HT-29 (cell line): ENCODE measurements around the gene TMEM30B. TPM values are rescaled to one million over a fixed set of nuclear protein-coding genes. Genes with fewer than 3 reads are reported as not detected.
"Not testable (repeated sequence)": the region's sequence is repeated elsewhere in the genome, so short reads cannot be mapped to it uniquely, and the experiment has no call there.

ENCODE experiments used
- DNase-seq: peaks from one replicate; pipeline ENCODE4 v3.0.0-alpha.2; 2015; ENCODE audit warnings: low spot score
- total RNA-seq: library from RNA; depleted of rRNA; stranded (reverse); fragments of >200 nt; shearing (Covaris generic); gene quantifications from 2 replicates; pipeline ENCODE4 v1.2.3, GENCODE V29; 2014; rRNA removed

The TMEM30B gene
- total RNA-seq = 50.2 and 55.7 TPM in 2 replicates

- peak; percentile 85 for DNase-seq
These were observed at the start of gene TMEM30B for GRCh38 chr14:61281186-61281947. Gene TMEM30B (minus strand): TSS chr14:61281338. CDS start chr14:61281147, 191 bp downstream.

GRCh38 chr14:61330511-61330910 lies 49.4 kb upstream of the TMEM30B start:
- DNase-seq = no peak

GRCh38 chr14:61329478-61330051 lies 48.4 kb upstream of the TMEM30B start:
- DNase-seq = no peak

- no peak for DNase-seq
These were observed 47.6 kb upstream of the TMEM30B start for GRCh38 chr14:61328626-61329262.

GRCh38 chr14:61326847-61327246 lies 45.7 kb upstream of the TMEM30B start:
- DNase-seq = peak; percentile 15

GRCh38 chr14:61326146-61326545 lies 45.0 kb upstream of the TMEM30B start:
- no peak for DNase-seq

- no peak for DNase-seq
These were observed 44.0 kb upstream of the TMEM30B start for GRCh38 chr14:61325166-61325565.

GRCh38 chr14:61323970-61324369 lies 42.8 kb upstream of the TMEM30B start:
- DNase-seq = no peak

GRCh38 chr14:61322799-61323290 lies 41.7 kb upstream of the TMEM30B start:
- peak; percentile 62 for DNase-seq

- DNase-seq = no peak
These were observed 41.1 kb upstream of the TMEM30B start for GRCh38 chr14:61322011-61322798.

- DNase-seq = peak; percentile 77
These were observed 40.4 kb upstream of the TMEM30B start, which contains the start of gene PRKCH for GRCh38 chr14:61321385-61322010. Gene PRKCH (plus strand): TSS chr14:61321579. CDS start chr14:61322102, 523 bp downstream.

GRCh38 chr14:61320806-61321384 lies 39.8 kb upstream of the TMEM30B start:
- peak; percentile 35 for DNase-seq

- DNase-seq = not testable (repeated sequence)
These were observed 39.0 kb upstream of the TMEM30B start for GRCh38 chr14:61320170-61320569.

GRCh38 chr14:61319706-61320105 lies 38.6 kb upstream of the TMEM30B start:
- no peak for DNase-seq

GRCh38 chr14:61319086-61319485 lies 37.9 kb upstream of the TMEM30B start:
- no peak for DNase-seq

GRCh38 chr14:61315313-61315712 lies 34.2 kb upstream of the TMEM30B start:
- no peak for DNase-seq

- not testable (repeated sequence) for DNase-seq
These were observed 27.6 kb upstream of the TMEM30B start for GRCh38 chr14:61308701-61309100.

GRCh38 chr14:61308198-61308597 lies 27.1 kb upstream of the TMEM30B start:
- DNase-seq = no peak

- no peak for DNase-seq
These were observed 23.6 kb upstream of the TMEM30B start for GRCh38 chr14:61304688-61305087.

GRCh38 chr14:61300754-61301153 lies 19.6 kb upstream of the TMEM30B start:
- no peak for DNase-seq

GRCh38 chr14:61300209-61300608 lies 19.1 kb upstream of the TMEM30B start:
- no peak for DNase-seq
